RWPE1 (cell line): ENCODE results near the gene FLRT3.

Source experiments
- CTCF ChIA-PET: fragments of 350-600 bp; sonication (Branson Sonifier 250); formaldehyde crosslinking; extraction: SDS; loops from one replicate; lab custom pipeline; 2021; lab: Yijun Ruan, JAX
- POLR2A ChIA-PET: fragments of 400-600 bp; formaldehyde crosslinking; extraction: SDS; loops from one replicate; lab custom pipeline; 2020; ENCODE audit warnings: antibody characterized with exemption; ENCODE audit not compliant: low non-redundant PET; lab: Yijun Ruan, JAX
- DNase-seq: peaks from one replicate; pipeline ENCODE4 v3.0.0; 2012; ENCODE audit warnings: low spot score
- H3K27ac ChIP-seq: fragments of 450-650 bp; 2 replicates; pipeline ENCODE4 v1.5.1; 2017
- CTCF ChIP-seq: fragments of 450-650 bp; conservative IDR thresholded peaks from 2 replicates; pipeline ENCODE4 v1.5.1; 2017; ENCODE audit warnings: low read depth, mild to moderate bottlenecking

FLRT3 gene

DNA sequence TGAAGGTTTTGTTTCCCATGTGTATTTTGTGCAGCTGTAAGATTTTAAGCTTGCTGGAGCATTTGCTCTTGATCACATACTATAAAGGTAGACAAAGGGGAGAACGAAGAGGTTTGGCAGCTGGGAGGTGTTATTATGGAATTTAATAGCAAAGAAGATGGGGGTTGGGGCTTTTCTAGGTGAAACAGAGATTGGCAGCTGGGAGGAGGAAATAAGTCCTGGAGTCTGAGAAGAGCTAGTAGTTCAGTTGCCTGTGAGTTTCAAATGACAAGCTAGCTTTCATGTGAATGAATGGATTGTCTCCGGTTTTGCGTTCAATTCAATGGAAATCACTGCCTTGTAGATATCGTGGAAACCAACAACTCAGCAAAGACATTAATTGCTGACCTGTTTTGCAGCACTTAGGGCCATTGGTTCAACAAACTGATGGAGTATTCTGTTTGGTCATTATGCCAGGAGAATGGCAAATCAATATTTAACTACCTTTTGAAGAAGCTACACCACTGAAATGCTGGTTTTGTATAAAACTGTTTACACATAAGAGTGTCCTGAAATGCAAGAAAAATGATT lies 38.1 kb upstream of the FLRT3 start:
- ChIA-PET CTCF (no interaction called here), POLR2A (no interaction called here)
- H3K27ac ChIP-seq: no peak overlapping the region
- no peak for TF ChIP-seq CTCF
- DNase-seq: no peak

DNA sequence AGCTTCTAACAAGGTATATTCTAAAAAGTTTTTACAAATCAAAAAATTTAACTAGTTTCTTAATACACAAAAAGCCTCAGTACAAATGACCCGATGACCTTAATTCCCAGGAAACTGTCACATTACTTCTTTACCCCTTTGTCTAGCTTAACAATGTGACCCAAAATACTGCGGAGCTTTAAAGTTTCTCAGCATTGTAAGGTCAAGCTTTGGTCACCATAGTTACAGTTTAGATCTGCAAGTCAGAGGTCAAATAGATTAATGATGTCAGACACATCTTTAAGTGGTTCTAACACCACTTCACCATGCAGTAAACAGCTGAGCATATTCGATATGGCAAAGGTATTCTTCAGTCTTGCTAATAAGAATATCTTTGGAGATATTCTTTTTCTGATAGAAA lies 36.8 kb upstream of the FLRT3 start:
- H3K27ac ChIP-seq: no peak overlapping the region
- ChIA-PET CTCF (interaction anchor here (1.1 kb wide), 1 partner anchor 10 kb away, joined by 3 read pairs; no protein-coding TSS in a partner anchor), POLR2A (no interaction called here)
- no peak for DNase-seq
- no peak for TF ChIP-seq CTCF

GRCh38 chr20:14361509-14362345 lies 24.3 kb upstream of the FLRT3 start:
- CTCF ChIA-PET: interaction anchor here (0.6 kb wide), 2 partner anchors 20 to 594 kb away, joined by 3 read pairs; no protein-coding TSS in a partner anchor
- TF ChIP-seq CTCF: no peak
- H3K27ac ChIP-seq: no peak overlapping the region
- no peak for DNase-seq
- POLR2A ChIA-PET: no interaction called here

GRCh38 chr20:14360416-14360815 lies 23.0 kb upstream of the FLRT3 start:
- DNase-seq: peak; percentile 6
- no peak for TF ChIP-seq CTCF
- no peak overlapping the region for H3K27ac ChIP-seq
- CTCF ChIA-PET: interaction anchor here (0.7 kb wide), 1 partner anchor 18 kb away, joined by 3 read pairs; no protein-coding TSS in a partner anchor
- POLR2A ChIA-PET: no interaction called here

DNA sequence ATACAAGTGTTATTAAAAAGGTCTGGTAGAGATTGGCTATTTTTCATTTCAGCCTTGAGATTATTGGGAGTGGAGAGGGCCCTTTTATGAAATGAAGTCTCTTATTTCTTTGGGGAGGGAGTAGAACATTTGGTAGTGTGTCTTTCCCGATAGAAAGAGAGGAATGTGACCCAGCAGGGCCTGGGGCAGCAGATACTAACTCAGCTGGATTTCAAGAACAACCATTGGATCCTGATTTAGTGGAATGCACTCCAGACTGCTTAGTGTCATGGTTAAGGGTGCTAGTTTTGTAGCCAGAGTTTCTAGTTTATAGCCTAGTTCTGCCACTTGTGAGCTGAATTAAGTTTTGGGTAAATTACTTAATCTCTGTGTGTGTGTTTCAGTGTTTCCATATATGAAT lies 18.4 kb upstream of the FLRT3 start:
- no peak for TF ChIP-seq CTCF
- CTCF ChIA-PET: interaction anchor here (0.6 kb wide), 1 partner anchor 1176 kb away, joined by 3 read pairs; no protein-coding TSS in a partner anchor
- no peak overlapping the region for H3K27ac ChIP-seq
- POLR2A ChIA-PET: no interaction called here
- DNase-seq: no peak

- ChIA-PET CTCF (interaction anchor here (0.6 kb wide), 2 partner anchors 44 to 158 kb away, joined by 3 to 5 read pairs; no protein-coding TSS in a partner anchor), POLR2A (no interaction called here)
- no peak overlapping the region for H3K27ac ChIP-seq
Measured at GRCh38 chr20:14344746-14345145, 7.3 kb upstream of the FLRT3 start.

More at GRCh38 chr20:14344746-14345145, 7.3 kb upstream of the FLRT3 start:
- TF ChIP-seq CTCF: no peak
- no peak for DNase-seq
